ENCODE results near the gene YTHDF1.

Gene YTHDF1

GRCh38 chr20:63198606-63199005 is 17.3 kb downstream of the YTHDF1 start:
- H3K4me1 Mint-ChIP-seq: peaks cover 5% of the 10 kb centered on the region
- no peaks in the 10 kb centered on the region for H3K27me3 Mint-ChIP-seq
- H3K36me3 Mint-ChIP-seq: peaks cover 21% of the 10 kb centered on the region
- no peaks in the 10 kb centered on the region for H3K9me3 Mint-ChIP-seq
- H3K27ac Mint-ChIP-seq: no peak overlapping the region
- ATAC-seq (ENCODE audit: low read depth) (no peak), DNase-seq (ENCODE audit: low spot score in 2 of 2) (no peak)
- H3K4me3 Mint-ChIP-seq: no peak overlapping the region

GRCh38 chr20:63196768-63197470 is 19.0 kb downstream of the YTHDF1 start:
- peaks cover 5% of the 10 kb centered on the region for H3K4me1 Mint-ChIP-seq
- no peak overlapping the region for H3K4me3 Mint-ChIP-seq
- DNase-seq (ENCODE audit: low spot score in 2 of 2) (no peak), ATAC-seq (ENCODE audit: low read depth) (no peak)
- peaks cover 21% of the 10 kb centered on the region for H3K36me3 Mint-ChIP-seq
- no peak overlapping the region for H3K27ac Mint-ChIP-seq
- H3K9me3 Mint-ChIP-seq: no peaks in the 10 kb centered on the region
- no peaks in the 10 kb centered on the region for H3K27me3 Mint-ChIP-seq

- no peaks in the 10 kb centered on the region for H3K27me3 Mint-ChIP-seq
- no peak overlapping the region for H3K4me3 Mint-ChIP-seq
- DNase-seq (ENCODE audit: low spot score in 2 of 2) (no peak), ATAC-seq (ENCODE audit: low read depth) (no peak)
- H3K9me3 Mint-ChIP-seq: no peaks in the 10 kb centered on the region
- peaks cover 13% of the 10 kb centered on the region for H3K36me3 Mint-ChIP-seq
- H3K27ac Mint-ChIP-seq: no peak overlapping the region
- H3K4me1 Mint-ChIP-seq: peaks cover 2% of the 10 kb centered on the region
These were observed 21.1 kb downstream of the YTHDF1 start for GRCh38 chr20:63194797-63195173.

GRCh38 chr20:63194007-63194796 is 21.7 kb downstream of the YTHDF1 start:
- Mint-ChIP-seq H3K4me3 (no peak overlapping the region), H3K4me1 (peaks cover 5% of the 10 kb centered on the region), H3K27ac (no peak overlapping the region), H3K36me3 (peaks cover 13% of the 10 kb centered on the region), H3K27me3 (peaks cover 3% of the 10 kb centered on the region), H3K9me3 (no peaks in the 10 kb centered on the region)
- no peak for ATAC-seq (ENCODE audit: low read depth)
- DNase-seq (ENCODE audit: low spot score in 2 of 2): no peak

GRCh38 chr20:63192721-63193120 is 23.2 kb downstream of the YTHDF1 start:
- Mint-ChIP-seq H3K4me3 (no peak overlapping the region), H3K9me3 (no peaks in the 10 kb centered on the region), H3K4me1 (peaks cover 5% of the 10 kb centered on the region)

GRCh38 chr20:63191400-63191799 is 24.5 kb downstream of the YTHDF1 start:
- Mint-ChIP-seq H3K4me3 (no peak overlapping the region), H3K36me3 (peaks cover 11% of the 10 kb centered on the region), H3K4me1 (peaks cover 5% of the 10 kb centered on the region), H3K9me3 (no peaks in the 10 kb centered on the region), H3K27me3 (peaks cover 3% of the 10 kb centered on the region), H3K27ac (no peak overlapping the region)
- ATAC-seq (ENCODE audit: low read depth) (no peak), DNase-seq (ENCODE audit: low spot score in 2 of 2) (no peak)

More at GRCh38 chr20:63192721-63193120, 23.2 kb downstream of the YTHDF1 start:
- no peak for DNase-seq (ENCODE audit: low spot score in 2 of 2)
- H3K27me3 Mint-ChIP-seq: peaks cover 3% of the 10 kb centered on the region
- ATAC-seq (ENCODE audit: low read depth): no peak
- H3K27ac Mint-ChIP-seq: no peak overlapping the region
- H3K36me3 Mint-ChIP-seq: peaks cover 13% of the 10 kb centered on the region

GRCh38 chr20:63190828-63191227 is 25.1 kb downstream of the YTHDF1 start:
- Mint-ChIP-seq H3K9me3 (no peaks in the 10 kb centered on the region), H3K27ac (no peak overlapping the region), H3K27me3 (peaks cover 3% of the 10 kb centered on the region), H3K36me3 (peaks cover 9% of the 10 kb centered on the region), H3K4me1 (peaks cover 5% of the 10 kb centered on the region), H3K4me3 (no peak overlapping the region)
- DNase-seq (ENCODE audit: low spot score in 2 of 2) (no peak), ATAC-seq (ENCODE audit: low read depth) (no peak)

GRCh38 chr20:63189846-63190559 is 25.9 kb downstream of the YTHDF1 start:
- Mint-ChIP-seq H3K9me3 (no peaks in the 10 kb centered on the region), H3K4me1 (peaks cover 5% of the 10 kb centered on the region), H3K27me3 (peaks cover 3% of the 10 kb centered on the region), H3K27ac (no peak overlapping the region), H3K4me3 (no peak overlapping the region), H3K36me3 (peaks cover 2% of the 10 kb centered on the region)
- no peak for DNase-seq (ENCODE audit: low spot score in 2 of 2)
- ATAC-seq (ENCODE audit: low read depth): no peak

GRCh38 chr20:63189322-63189642 is 26.6 kb downstream of the YTHDF1 start:
- ATAC-seq (ENCODE audit: low read depth): no peak
- Mint-ChIP-seq H3K4me3 (no peak overlapping the region), H3K9me3 (no peaks in the 10 kb centered on the region), H3K4me1 (peaks cover 5% of the 10 kb centered on the region), H3K36me3 (peaks cover 2% of the 10 kb centered on the region), H3K27ac (no peak overlapping the region), H3K27me3 (peaks cover 5% of the 10 kb centered on the region)
- DNase-seq (ENCODE audit: low spot score in 2 of 2): no peak

- no peaks in the 10 kb centered on the region for H3K36me3 Mint-ChIP-seq
- no peaks in the 10 kb centered on the region for H3K9me3 Mint-ChIP-seq
- H3K4me1 Mint-ChIP-seq: peaks cover 3% of the 10 kb centered on the region
- no peak overlapping the region for H3K4me3 Mint-ChIP-seq
- no peak for ATAC-seq (ENCODE audit: low read depth)
- no peak for DNase-seq (ENCODE audit: low spot score in 2 of 2)
- no peak overlapping the region for H3K27ac Mint-ChIP-seq
- H3K27me3 Mint-ChIP-seq: peaks cover 8% of the 10 kb centered on the region
These were observed 27.1 kb downstream of the YTHDF1 start for GRCh38 chr20:63188641-63189321.

GRCh38 chr20:63188159-63188442 is 27.8 kb downstream of the YTHDF1 start:
- ATAC-seq (ENCODE audit: low read depth) (no peak), DNase-seq (ENCODE audit: low spot score in 2 of 2) (no peak)
- Mint-ChIP-seq H3K27me3 (peaks cover 11% of the 10 kb centered on the region), H3K9me3 (no peaks in the 10 kb centered on the region), H3K36me3 (no peaks in the 10 kb centered on the region), H3K4me1 (peaks cover 3% of the 10 kb centered on the region), H3K27ac (no peak overlapping the region), H3K4me3 (no peak overlapping the region)

- no peak for DNase-seq (ENCODE audit: low spot score in 2 of 2)
- H3K27ac Mint-ChIP-seq: peak overlapping the region; percentile 35
These were observed 28.4 kb downstream of the YTHDF1 start for GRCh38 chr20:63187338-63188158.

GRCh38 chr20:63186528-63187316 is 29.2 kb downstream of the YTHDF1 start:
- ATAC-seq (ENCODE audit: low read depth) (no peak), DNase-seq (ENCODE audit: low spot score in 2 of 2) (no peak)
- Mint-ChIP-seq H3K4me1 (peaks cover 3% of the 10 kb centered on the region), H3K27ac (no peak overlapping the region), H3K27me3 (peaks cover 17% of the 10 kb centered on the region), H3K9me3 (no peaks in the 10 kb centered on the region), H3K36me3 (no peaks in the 10 kb centered on the region), H3K4me3 (no peak overlapping the region)

More at GRCh38 chr20:63187338-63188158, 28.4 kb downstream of the YTHDF1 start:
- Mint-ChIP-seq H3K4me1 (peaks cover 3% of the 10 kb centered on the region), H3K36me3 (no peaks in the 10 kb centered on the region), H3K9me3 (no peaks in the 10 kb centered on the region), H3K4me3 (no peak overlapping the region), H3K27me3 (peaks cover 11% of the 10 kb centered on the region)
- ATAC-seq (ENCODE audit: low read depth): no peak
